HEK293 (cell line): ENCODE measurements around the gene ITGB2.
A peak's percentile ranks its signal among the peaks of the same experiment; 100 is the strongest.

Experiments used
- BCL11A ChIP-seq: fragments of 450-650 bp; formaldehyde crosslinking; IDR thresholded peaks from 2 replicates; pipeline ENCODE4 v1.5.1; 2016; ENCODE audit warnings: low read depth, missing biosample characterization, missing genetic modification characterization
- BCL11B ChIP-seq: fragments of 450-650 bp; formaldehyde crosslinking; IDR thresholded peaks from 2 replicates; pipeline ENCODE4 v1.5.1; 2016; ENCODE audit warnings: low read depth, missing biosample characterization, missing genetic modification characterization
- KLF8 ChIP-seq: fragments of 450-650 bp; formaldehyde crosslinking; IDR thresholded peaks from 2 replicates; pipeline ENCODE4 v1.5.1; 2016; ENCODE audit warnings: missing biosample characterization, missing genetic modification characterization
- MYNN ChIP-seq: fragments of 450-650 bp; formaldehyde crosslinking; IDR thresholded peaks from 2 replicates; pipeline ENCODE4 v1.5.1; 2016; ENCODE audit warnings: missing biosample characterization, missing genetic modification characterization, borderline replicate concordance
- OVOL3 ChIP-seq: fragments of 450-650 bp; formaldehyde crosslinking; IDR thresholded peaks from 2 replicates; pipeline ENCODE4 v1.5.1; 2016; ENCODE audit warnings: missing biosample characterization, missing genetic modification characterization
- PRDM1 ChIP-seq: fragments of 450-650 bp; formaldehyde crosslinking; IDR thresholded peaks from 2 replicates; pipeline ENCODE4; 2016; ENCODE audit warnings: missing biosample characterization, missing genetic modification characterization
- PRDM10 ChIP-seq: fragments of 450-650 bp; formaldehyde crosslinking; IDR thresholded peaks from 2 replicates; pipeline ENCODE4 v1.5.1; 2016; ENCODE audit warnings: missing biosample characterization, missing genetic modification characterization
- REST ChIP-seq: fragments of 450-650 bp; formaldehyde crosslinking; IDR thresholded peaks from 2 replicates; pipeline ENCODE4 v1.5.1; 2016; ENCODE audit warnings: missing biosample characterization, missing genetic modification characterization
- SP7 ChIP-seq: fragments of 450-650 bp; formaldehyde crosslinking; IDR thresholded peaks from 2 replicates; pipeline ENCODE4 v1.5.1; 2016; ENCODE audit warnings: missing biosample characterization, missing genetic modification characterization
- YY2 ChIP-seq: fragments of 450-650 bp; formaldehyde crosslinking; IDR thresholded peaks from 2 replicates; pipeline ENCODE4 v1.5.1; 2016; ENCODE audit warnings: missing biosample characterization, missing genetic modification characterization
- ZBTB48 ChIP-seq: fragments of 450-650 bp; formaldehyde crosslinking; IDR thresholded peaks from 2 replicates; pipeline ENCODE4 v1.5.1; 2016; ENCODE audit warnings: missing biosample characterization, missing genetic modification characterization
- ZIC2 ChIP-seq: fragments of 450-650 bp; formaldehyde crosslinking; IDR thresholded peaks from 2 replicates; pipeline ENCODE4 v1.5.1; 2016; ENCODE audit warnings: missing biosample characterization, missing genetic modification characterization
- ZNF133 ChIP-seq: fragments of 450-650 bp; formaldehyde crosslinking; IDR thresholded peaks from 2 replicates; pipeline ENCODE4 v1.5.1; 2016; ENCODE audit warnings: missing biosample characterization, missing genetic modification characterization
- ZNF16 ChIP-seq: fragments of 450-650 bp; formaldehyde crosslinking; IDR thresholded peaks from 2 replicates; pipeline ENCODE4 v1.5.1; 2016; ENCODE audit warnings: low read depth, missing biosample characterization, missing genetic modification characterization
- ZNF184 ChIP-seq: fragments of 450-650 bp; IDR thresholded peaks from 2 replicates; pipeline ENCODE4 v1.5.1; 2018; ENCODE audit warnings: missing biosample characterization, mild to moderate bottlenecking, missing genetic modification characterization
- ZNF239 ChIP-seq: fragments of 450-650 bp; formaldehyde crosslinking; IDR thresholded peaks from 2 replicates; pipeline ENCODE4 v1.5.1; 2016; ENCODE audit warnings: missing biosample characterization, missing genetic modification characterization
- ZNF248 ChIP-seq: fragments of 450-650 bp; formaldehyde crosslinking; IDR thresholded peaks from 2 replicates; pipeline ENCODE4 v1.5.1; 2017; ENCODE audit warnings: missing biosample characterization, missing genetic modification characterization
- ZNF350 ChIP-seq: fragments of 450-650 bp; formaldehyde crosslinking; IDR thresholded peaks from 2 replicates; pipeline ENCODE4 v1.5.0; 2017; ENCODE audit warnings: missing biosample characterization, mild to moderate bottlenecking, missing genetic modification characterization
- ZNF394 ChIP-seq: fragments of 450-650 bp; formaldehyde crosslinking; IDR thresholded peaks from 2 replicates; pipeline ENCODE4 v1.5.1; 2016; ENCODE audit warnings: missing biosample characterization, missing genetic modification characterization, mild to moderate bottlenecking, moderate library complexity, borderline replicate concordance
- ZNF404 ChIP-seq: fragments of 450-650 bp; formaldehyde crosslinking; IDR thresholded peaks from 2 replicates; pipeline ENCODE4 v1.5.1; 2017; ENCODE audit warnings: missing biosample characterization, missing genetic modification characterization
- ZNF521 ChIP-seq: fragments of 450-650 bp; formaldehyde crosslinking; IDR thresholded peaks from 2 replicates; pipeline ENCODE4 v1.5.1; 2017; ENCODE audit warnings: missing biosample characterization, mild to moderate bottlenecking, missing genetic modification characterization
- ZNF548 ChIP-seq: fragments of 450-650 bp; formaldehyde crosslinking; IDR thresholded peaks from 2 replicates; pipeline ENCODE4 v1.5.1; 2016; ENCODE audit warnings: missing biosample characterization, missing genetic modification characterization
- ZNF555 ChIP-seq: fragments of 450-650 bp; formaldehyde crosslinking; conservative IDR thresholded peaks from 2 replicates; pipeline ENCODE4 v1.5.1; 2017; ENCODE audit warnings: missing biosample characterization, mild to moderate bottlenecking, missing genetic modification characterization, inconsistent platforms
- ZNF580 ChIP-seq: fragments of 450-650 bp; formaldehyde crosslinking; IDR thresholded peaks from 2 replicates; pipeline ENCODE4 v1.5.1; 2016; ENCODE audit warnings: missing biosample characterization, missing genetic modification characterization
- ZNF654 ChIP-seq: fragments of 450-650 bp; formaldehyde crosslinking; IDR thresholded peaks from 2 replicates; pipeline ENCODE4 v1.5.1; 2016; ENCODE audit warnings: low read depth, missing biosample characterization, missing genetic modification characterization
- ZNF670 ChIP-seq: fragments of 450-650 bp; formaldehyde crosslinking; IDR thresholded peaks from 2 replicates; pipeline ENCODE4 v1.5.1; 2016; ENCODE audit warnings: missing biosample characterization, missing genetic modification characterization, low read depth
- ZNF776 ChIP-seq: fragments of 450-650 bp; formaldehyde crosslinking; IDR thresholded peaks from 2 replicates; pipeline ENCODE4 v1.5.0; 2017; ENCODE audit warnings: missing biosample characterization, missing genetic modification characterization, borderline replicate concordance
- ZNF837 ChIP-seq: fragments of 450-650 bp; formaldehyde crosslinking; IDR thresholded peaks from 2 replicates; pipeline ENCODE4 v1.5.1; 2016; ENCODE audit warnings: missing biosample characterization, missing genetic modification characterization
- TF ChIP-seq, protein P1 (sequence below): fragments of 450-650 bp; formaldehyde crosslinking; IDR thresholded peaks from 2 replicates; pipeline ENCODE4 v1.5.1; 2016; ENCODE audit warnings: missing biosample characterization, missing genetic modification characterization
- TF ChIP-seq, protein P2 (sequence below): fragments of 450-650 bp; formaldehyde crosslinking; IDR thresholded peaks from 2 replicates; pipeline ENCODE4 v1.5.1; 2017; ENCODE audit warnings: missing biosample characterization, missing genetic modification characterization

Gene ITGB2

DNA sequence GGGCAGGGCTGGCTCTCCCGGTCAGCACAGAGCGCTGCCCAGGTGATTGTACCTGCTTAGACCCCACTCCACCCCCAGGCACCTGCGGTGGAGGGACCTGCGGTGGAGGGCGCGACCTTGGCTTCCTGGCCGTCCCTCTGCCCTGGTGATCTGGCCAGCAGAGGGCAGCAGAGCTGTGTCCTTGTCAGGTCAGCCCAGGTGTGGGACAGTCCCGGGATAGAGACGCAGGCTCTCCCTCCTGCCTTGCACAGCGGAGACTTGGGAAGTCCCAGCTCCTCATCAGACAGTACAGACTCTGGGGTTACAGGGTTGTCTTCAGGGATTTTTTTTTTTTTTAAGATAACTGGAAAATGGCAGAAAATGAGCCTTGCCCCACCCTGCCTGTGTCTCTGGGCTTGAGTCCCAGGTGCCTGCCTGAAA is 29.1 kb upstream of the ITGB2 start (continued):
- TF ChIP-seq REST (tag by site-specific recombination) (no peak), ZNF837 (tag by site-specific recombination) (no peak), PRDM10 (tag by site-specific recombination) (peak; percentile 50; the same call in 1 of the 2 replicates), ZNF670 (tag by site-specific recombination) (no peak), ZNF184 (tag by site-specific recombination) (no peak), BCL11B (tag by site-specific recombination) (peak; percentile 45; the same call in 1 of the 2 replicates), ZNF394 (tag by site-specific recombination) (no peak), ZNF776 (tag by site-specific recombination) (no peak), ZNF555 (tag by site-specific recombination) (no peak), ZNF16 (tag by site-specific recombination) (no peak), ZNF548 (tag by site-specific recombination) (no peak), PRDM1 (tag by site-specific recombination) (no peak), KLF8 (tag by site-specific recombination) (peak; percentile 60; the same call in 1 of the 2 replicates), YY2 (no peak), BCL11A (tag by site-specific recombination) (peak; percentile 62; the same call in 1 of the 2 replicates), ZNF654 (no peak; the same call in 1 of the 2 replicates), MYNN (tag by site-specific recombination) (no peak), ZNF248 (tag by site-specific recombination) (no peak), ZNF350 (tag by site-specific recombination) (no peak), ZNF580 (no peak), ZBTB48 (no peak), ZNF521 (tag by site-specific recombination) (no peak), SP7 (tag by site-specific recombination) (0 out of 2 replicates have a peak, but pooled peaks have one; percentile 41), ZNF404 (tag by site-specific recombination) (no peak), ZNF239 (tag by site-specific recombination) (no peak), ZIC2 (tag by site-specific recombination) (no peak; the same call in 1 of the 2 replicates), OVOL3 (tag by site-specific recombination) (no peak), ZNF133 (tag by site-specific recombination) (no peak)
- TF ChIP-seq, protein P1, sequence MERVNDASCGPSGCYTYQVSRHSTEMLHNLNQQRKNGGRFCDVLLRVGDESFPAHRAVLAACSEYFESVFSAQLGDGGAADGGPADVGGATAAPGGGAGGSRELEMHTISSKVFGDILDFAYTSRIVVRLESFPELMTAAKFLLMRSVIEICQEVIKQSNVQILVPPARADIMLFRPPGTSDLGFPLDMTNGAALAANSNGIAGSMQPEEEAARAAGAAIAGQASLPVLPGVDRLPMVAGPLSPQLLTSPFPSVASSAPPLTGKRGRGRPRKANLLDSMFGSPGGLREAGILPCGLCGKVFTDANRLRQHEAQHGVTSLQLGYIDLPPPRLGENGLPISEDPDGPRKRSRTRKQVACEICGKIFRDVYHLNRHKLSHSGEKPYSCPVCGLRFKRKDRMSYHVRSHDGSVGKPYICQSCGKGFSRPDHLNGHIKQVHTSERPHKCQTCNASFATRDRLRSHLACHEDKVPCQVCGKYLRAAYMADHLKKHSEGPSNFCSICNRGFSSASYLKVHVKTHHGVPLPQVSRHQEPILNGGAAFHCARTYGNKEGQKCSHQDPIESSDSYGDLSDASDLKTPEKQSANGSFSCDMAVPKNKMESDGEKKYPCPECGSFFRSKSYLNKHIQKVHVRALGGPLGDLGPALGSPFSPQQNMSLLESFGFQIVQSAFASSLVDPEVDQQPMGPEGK = peak; percentile 44
- TF ChIP-seq, protein P2, sequence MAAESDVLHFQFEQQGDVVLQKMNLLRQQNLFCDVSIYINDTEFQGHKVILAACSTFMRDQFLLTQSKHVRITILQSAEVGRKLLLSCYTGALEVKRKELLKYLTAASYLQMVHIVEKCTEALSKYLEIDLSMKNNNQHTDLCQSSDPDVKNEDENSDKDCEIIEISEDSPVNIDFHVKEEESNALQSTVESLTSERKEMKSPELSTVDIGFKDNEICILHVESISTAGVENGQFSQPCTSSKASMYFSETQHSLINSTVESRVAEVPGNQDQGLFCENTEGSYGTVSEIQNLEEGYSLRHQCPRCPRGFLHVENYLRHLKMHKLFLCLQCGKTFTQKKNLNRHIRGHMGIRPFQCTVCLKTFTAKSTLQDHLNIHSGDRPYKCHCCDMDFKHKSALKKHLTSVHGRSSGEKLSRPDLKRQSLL (tag by site-specific recombination) = no peak
